GM18502 (cell line): ENCODE results near the gene LHPP.

Experiments
- ATAC-seq: cut with Tn5 transposase; IDR thresholded peaks from one replicate; pipeline ENCODE4 v1.9.1; 2021; ENCODE audit warnings: mild to moderate bottlenecking; ENCODE audit not compliant: unreplicated experiment, poor library complexity

The LHPP gene

GRCh38 chr10:124660404-124661125, 198.9 kb downstream of the LHPP start:
- ATAC-seq: no peak

GRCh38 chr10:124661660-124662180, 200.1 kb downstream of the LHPP start:
- ATAC-seq: no peak

- no peak for ATAC-seq
Measured at GRCh38 chr10:124663228-124663627, 201.6 kb downstream of the LHPP start.
